GM12878 (cell line): ENCODE results near the gene VNN1.

ENCODE experiments used
- ATF7 ChIP-seq: fragments of 450-650 bp; IDR thresholded peaks from 2 replicates; pipeline ENCODE4 v1.6.1; 2016; ENCODE audit warnings: low read depth, mild to moderate bottlenecking
- CEBPB ChIP-seq, 2 experiments: fragments of 150-350 bp in 1 of 2; IDR thresholded peaks; 2 replicates each; pipeline ENCODE4 v1.6.1; 2012 to 2014; ENCODE audit warnings: low read depth in 2 of 2, low read length in 2 of 2, borderline replicate concordance in 1 of 2, inconsistent platforms in 1 of 2
- CHD2 ChIP-seq: IDR thresholded peaks from 2 replicates; pipeline ENCODE4 v1.6.1; 2011; ENCODE audit warnings: low read depth, low read length, improper control_type of control experiment, borderline replicate concordance
- E2F8 ChIP-seq: fragments of 450-650 bp; IDR thresholded peaks from 2 replicates; pipeline ENCODE4 v1.6.1; 2018; ENCODE audit warnings: mild to moderate bottlenecking, low read depth, moderate library complexity; ENCODE audit not compliant: partially characterized antibody
- EGR1 ChIP-seq, 2 experiments: IDR thresholded peaks; 1 replicate in 1 of 2; 2 replicates in 1 of 2; pipeline ENCODE4 v1.6.1; 2011 to 2012; ENCODE audit warnings: low read depth in 2 of 2, low read length in 2 of 2, borderline replicate concordance in 1 of 2, mild to moderate bottlenecking in 1 of 2, moderate library complexity in 1 of 2
- KLF5 ChIP-seq: fragments of 450-650 bp; IDR thresholded peaks from 2 replicates; pipeline ENCODE4 v1.6.1; 2014; ENCODE audit warnings: mild to moderate bottlenecking; ENCODE audit not compliant: partially characterized antibody
- MLLT1 ChIP-seq: fragments of 450-650 bp; IDR thresholded peaks from 2 replicates; pipeline ENCODE4 v1.6.1; 2016; ENCODE audit warnings: mild to moderate bottlenecking
- POLR2A ChIP-seq: IDR thresholded peaks from 2 replicates; pipeline ENCODE4 v1.6.1; 2011; ENCODE audit warnings: low read depth, mild to moderate bottlenecking, low read length
- SPI1 ChIP-seq: IDR thresholded peaks from 2 replicates; pipeline ENCODE4 v1.6.1; 2011; ENCODE audit warnings: low read depth, mild to moderate bottlenecking, low read length, moderate library complexity, borderline replicate concordance; ENCODE audit not compliant: insufficient read depth
- SRF ChIP-seq, 2 experiments: IDR thresholded peaks; 2 replicates each; pipeline ENCODE4 v1.6.1; 2011; ENCODE audit warnings: low read depth in 2 of 2, low read length in 2 of 2, mild to moderate bottlenecking in 1 of 2, moderate library complexity in 1 of 2
- USF2 ChIP-seq: IDR thresholded peaks from 2 replicates; pipeline ENCODE4 v1.6.1; 2011; ENCODE audit warnings: low read depth, low read length, improper control_type of control experiment, borderline replicate concordance

- TF ChIP-seq E2F8 (no peak), CEBPB (IDR thresholded peaks at IDR 0.05; ENCODE audit: borderline replicate concordance in 1 of 2, low read depth in 2 of 2, low read length in 2 of 2) (no peak), SRF (IDR thresholded peaks at IDR 0.05; ENCODE audit: low read depth in 2 of 2, low read length in 2 of 2) (no peak), SPI1 (no peak), POLR2A (no peak), MLLT1 (no peak), KLF5 (no peak), ATF7 (no peak), EGR1 (IDR thresholded peaks at IDR 0.05; ENCODE audit: borderline replicate concordance in 1 of 2, low read depth in 2 of 2, low read length in 2 of 2) (no peak), USF2 (no peak), CHD2 (no peak)
Observed at GRCh38 chr6:132752255-132752654, 38.4 kb upstream of the VNN1 start.
